C4-2B (cell line): ENCODE results near the gene AURKAIP1.

Experiments
- H3K27ac ChIP-seq: fragments of 450-650 bp; 2 replicates; pipeline ENCODE4 v1.5.1; 2017
- CTCF ChIP-seq: fragments of 450-650 bp; conservative IDR thresholded peaks from 2 replicates; pipeline ENCODE4 v1.5.1; 2017; ENCODE audit warnings: mild to moderate bottlenecking
- ZFX ChIP-seq: fragments of 450-650 bp; IDR thresholded peaks from 2 replicates; pipeline ENCODE4 v1.6.1; 2017

Gene AURKAIP1

GRCh38 chr1:1324084-1324523, 50.9 kb downstream of the AURKAIP1 start:
- TF ChIP-seq CTCF = no peak
- TF ChIP-seq ZFX = peak; percentile 49; the same call in 1 of the 2 replicates
- peak overlapping the region; percentile 97 for H3K27ac ChIP-seq
